VCaP (cell line): ENCODE results near the gene ATP5PO.

Source experiments
- H3K27ac ChIP-seq: fragments of 450-650 bp; 2 replicates; pipeline ENCODE4 v1.5.1; 2017
- CTCF ChIP-seq: fragments of 450-650 bp; conservative IDR thresholded peaks from 2 replicates; pipeline ENCODE4 v1.5.1; 2017; ENCODE audit warnings: mild to moderate bottlenecking, moderate library complexity

Gene ATP5PO

GRCh38 chr21:33857846-33858666 lies 57.5 kb downstream of the ATP5PO start:
- TF ChIP-seq CTCF, result no peak
- no peak overlapping the region for H3K27ac ChIP-seq

DNA sequence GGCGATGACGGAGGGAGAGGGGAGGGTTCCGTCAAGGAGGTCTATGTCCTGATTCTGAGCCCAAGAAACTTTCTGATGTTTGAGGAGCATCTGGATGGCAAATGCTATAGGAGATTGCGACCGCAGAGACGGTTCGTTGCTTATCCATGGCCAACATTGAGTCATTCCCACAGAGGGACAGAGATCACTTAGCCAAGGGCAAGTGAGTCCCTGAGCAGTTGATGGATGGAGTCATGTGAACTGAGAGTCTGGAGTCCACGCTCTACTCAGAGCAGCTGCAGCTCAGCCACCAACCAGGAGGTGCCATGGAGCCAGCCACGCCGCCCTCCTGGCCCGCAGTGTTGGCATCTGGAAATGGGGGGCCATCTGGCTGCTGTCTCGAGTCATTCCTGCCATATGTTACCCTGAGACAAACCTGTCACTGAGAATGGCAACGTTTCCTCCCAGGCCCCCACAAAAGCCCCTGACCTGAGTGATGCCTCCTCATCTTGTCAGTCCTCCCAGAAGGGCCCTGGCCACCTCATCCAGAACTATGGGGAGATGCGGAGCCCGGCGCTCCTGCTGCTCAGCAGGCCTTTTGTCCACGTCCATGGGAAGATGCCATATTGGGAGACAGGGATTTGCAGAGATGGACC lies 58.6 kb downstream of the ATP5PO start:
- no peak overlapping the region for H3K27ac ChIP-seq
- TF ChIP-seq CTCF, result no peak

- no peak; the same call in 1 of the 2 replicates for TF ChIP-seq CTCF
- no peak overlapping the region for H3K27ac ChIP-seq
Measured at GRCh38 chr21:33855190-33855589, 60.4 kb downstream of the ATP5PO start.

GRCh38 chr21:33854604-33855003 lies 61.0 kb downstream of the ATP5PO start:
- no peak overlapping the region for H3K27ac ChIP-seq
- TF ChIP-seq CTCF, result no peak
